Measurements from ENCODE around the gene LY86. TPM values are rescaled to one million over a fixed set of nuclear protein-coding genes. Genes with fewer than 3 reads are reported as not detected.

Gene LY86
- total and polyA plus RNA-seq, 2 of the 13 experiments (the other 11 are each of a cell fraction or from before 2014, with no cell fraction given), result not detected

DNA sequence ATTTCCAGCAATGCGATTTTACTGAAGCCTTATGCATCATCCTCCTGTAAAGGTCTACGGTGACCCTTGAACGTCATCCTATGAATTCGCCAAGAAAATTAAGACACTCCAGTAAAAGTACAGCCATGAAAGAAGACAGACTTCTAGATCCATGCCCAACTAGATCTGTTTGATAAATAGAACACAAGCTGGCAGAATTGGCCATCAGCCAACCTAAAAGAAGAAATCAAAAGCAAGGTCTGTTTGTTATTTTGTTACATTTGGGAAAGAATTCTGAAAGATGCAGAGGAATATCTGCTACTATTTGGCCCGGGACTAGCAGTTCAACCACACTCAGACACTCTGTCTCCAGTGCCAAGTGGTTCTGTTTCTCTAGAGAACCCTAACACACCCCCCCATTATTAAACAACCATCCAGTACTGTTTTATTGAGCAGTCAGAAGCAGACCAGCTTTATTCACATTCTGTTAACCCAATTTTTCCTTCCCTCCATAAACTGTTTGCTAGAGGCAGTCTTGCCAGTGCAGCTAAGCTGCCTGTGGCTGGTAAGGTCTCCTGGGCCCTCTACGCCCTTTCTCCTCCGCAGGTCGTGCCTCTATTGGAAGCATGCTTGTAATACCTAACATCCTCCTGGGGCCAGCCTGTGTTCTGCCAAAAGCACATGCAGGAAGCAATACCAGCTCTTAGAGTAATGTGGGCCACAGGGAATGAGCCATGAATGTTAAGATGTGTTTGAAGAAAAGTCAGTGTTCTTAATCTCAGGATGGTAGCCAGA, 30.7 kb downstream of the LY86 start:
- WGBS (ENCODE audit: low lambda C conversion rate), result 10% methylated on average over 8 of the region's 8 CpGs
- Histone ChIP-seq H3K4me3 (replicated peaks in 1 of 3; ENCODE audit: insufficient read depth in 1 of 3, low read depth in 2 of 3, low read length in 3 of 3) (no peak overlapping the region), H3K27ac (ENCODE audit: extremely low read length, insufficient read depth, low read length) (no peak overlapping the region), H4K20me1 (ENCODE audit: insufficient read depth, low read length) (no peaks in the 10 kb centered on the region), H3K4me1 (ENCODE audit: insufficient read depth, low read length) (no peaks in the 10 kb centered on the region), H2AFZ (ENCODE audit: low read length) (no peak overlapping the region), H3K4me2 (ENCODE audit: low read depth, low read length) (no peak overlapping the region), H3K27me3 (ENCODE audit: control insufficient read depth in 1 of 2, insufficient read depth in 2 of 2, low read length in 2 of 2) (peaks cover 0 to 21% of the 10 kb centered on the region in 2 experiments; a peak in 3 of 5 replicates), H3K9me3 (ENCODE audit: low read length) (no peaks in the 10 kb centered on the region), H3K36me3 (replicated peaks in 1 of 2; ENCODE audit: control insufficient read depth in 1 of 2, insufficient read depth in 2 of 2, low read length in 2 of 2) (no peaks in the 10 kb centered on the region), H3K9ac (ENCODE audit: insufficient read depth, low read depth, low read length) (no peak overlapping the region), H3K79me2 (ENCODE audit: insufficient read depth, low read length) (no peaks in the 10 kb centered on the region)
- ATAC-seq, result no peak
- intact Hi-C loops (cut with micrococcal nuclease; ENCODE audit: unreplicated experiment), result no loop called here
- no TSS peak for BruUV-seq (replicated peaks)
- no peak for TF ChIP-seq NFKB2 (CRISPR knock-in tag; IDR thresholded peaks at IDR 0.05; ENCODE audit: borderline replicate concordance)
- TF ChIP-seq TCF12 (IDR thresholded peaks at IDR 0.05), result no peak
- no peak for TF ChIP-seq TCF12 (CRISPR knock-in tag; IDR thresholded peaks at IDR 0.05)
- no peak for TF ChIP-seq TP53 (CRISPR knock-in tag; conservative IDR thresholded peaks at IDR 0.05)
- TF ChIP-seq, protein P1, sequence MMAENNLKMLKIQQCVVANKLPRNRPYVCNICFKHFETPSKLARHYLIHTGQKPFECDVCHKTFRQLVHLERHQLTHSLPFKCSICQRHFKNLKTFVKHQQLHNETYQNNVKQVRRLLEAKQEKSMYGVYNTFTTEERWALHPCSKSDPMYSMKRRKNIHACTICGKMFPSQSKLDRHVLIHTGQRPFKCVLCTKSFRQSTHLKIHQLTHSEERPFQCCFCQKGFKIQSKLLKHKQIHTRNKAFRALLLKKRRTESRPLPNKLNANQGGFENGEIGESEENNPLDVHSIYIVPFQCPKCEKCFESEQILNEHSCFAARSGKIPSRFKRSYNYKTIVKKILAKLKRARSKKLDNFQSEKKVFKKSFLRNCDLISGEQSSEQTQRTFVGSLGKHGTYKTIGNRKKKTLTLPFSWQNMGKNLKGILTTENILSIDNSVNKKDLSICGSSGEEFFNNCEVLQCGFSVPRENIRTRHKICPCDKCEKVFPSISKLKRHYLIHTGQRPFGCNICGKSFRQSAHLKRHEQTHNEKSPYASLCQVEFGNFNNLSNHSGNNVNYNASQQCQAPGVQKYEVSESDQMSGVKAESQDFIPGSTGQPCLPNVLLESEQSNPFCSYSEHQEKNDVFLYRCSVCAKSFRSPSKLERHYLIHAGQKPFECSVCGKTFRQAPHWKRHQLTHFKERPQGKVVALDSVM (CRISPR knock-in tag; IDR thresholded peaks at IDR 0.05), result no peak
- TF ChIP-seq SALL1 (CRISPR knock-in tag; IDR thresholded peaks at IDR 0.05), result no peak
- TF ChIP-seq ZMYM2 (CRISPR knock-in tag; IDR thresholded peaks at IDR 0.05), result no peak
- TF ChIP-seq ZKSCAN8 (CRISPR knock-in tag; IDR thresholded peaks at IDR 0.05; ENCODE audit: borderline replicate concordance), result no peak
- TF ChIP-seq, protein P2, sequence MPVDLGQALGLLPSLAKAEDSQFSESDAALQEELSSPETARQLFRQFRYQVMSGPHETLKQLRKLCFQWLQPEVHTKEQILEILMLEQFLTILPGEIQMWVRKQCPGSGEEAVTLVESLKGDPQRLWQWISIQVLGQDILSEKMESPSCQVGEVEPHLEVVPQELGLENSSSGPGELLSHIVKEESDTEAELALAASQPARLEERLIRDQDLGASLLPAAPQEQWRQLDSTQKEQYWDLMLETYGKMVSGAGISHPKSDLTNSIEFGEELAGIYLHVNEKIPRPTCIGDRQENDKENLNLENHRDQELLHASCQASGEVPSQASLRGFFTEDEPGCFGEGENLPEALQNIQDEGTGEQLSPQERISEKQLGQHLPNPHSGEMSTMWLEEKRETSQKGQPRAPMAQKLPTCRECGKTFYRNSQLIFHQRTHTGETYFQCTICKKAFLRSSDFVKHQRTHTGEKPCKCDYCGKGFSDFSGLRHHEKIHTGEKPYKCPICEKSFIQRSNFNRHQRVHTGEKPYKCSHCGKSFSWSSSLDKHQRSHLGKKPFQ (CRISPR knock-in tag; IDR thresholded peaks at IDR 0.05; ENCODE audit: insufficient replicate concordance), result no peak
- TF ChIP-seq, protein P3, sequence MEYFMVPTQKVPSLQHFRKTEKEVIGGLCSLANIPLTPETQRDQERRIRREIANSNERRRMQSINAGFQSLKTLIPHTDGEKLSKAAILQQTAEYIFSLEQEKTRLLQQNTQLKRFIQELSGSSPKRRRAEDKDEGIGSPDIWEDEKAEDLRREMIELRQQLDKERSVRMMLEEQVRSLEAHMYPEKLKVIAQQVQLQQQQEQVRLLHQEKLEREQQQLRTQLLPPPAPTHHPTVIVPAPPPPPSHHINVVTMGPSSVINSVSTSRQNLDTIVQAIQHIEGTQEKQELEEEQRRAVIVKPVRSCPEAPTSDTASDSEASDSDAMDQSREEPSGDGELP (IDR thresholded peaks at IDR 0.05; ENCODE audit: borderline replicate concordance, low read depth), result no peak
- no peak for TF ChIP-seq BRD4 (CRISPR knock-in tag; IDR thresholded peaks at IDR 0.05)
- in situ Hi-C loops (cut with HindIII; ENCODE audit: extremely low pct_ligation_motif_present, low pct_unique_long_range_greater_than_20kb), result no loop called here
- FAIRE-seq, result no peak
- CTCF ChIA-PET (ENCODE audit: low intra/inter-chr PET ratio, low total read pairs), result no interaction called here
- no peak for DNase-seq (ENCODE audit: low spot score)
- POLR2A ChIA-PET, result no interaction called here
